Tibial nerve (tissue), 4 donors: Measurements from ENCODE around the gene DCD.

ENCODE experiments used
- CTCF ChIP-seq, 5 experiments: fragments of 200-600 bp in 3 of 5; fragments of 450-650 bp in 2 of 5; sonication (generic) in 3 of 5; IDR thresholded peaks; one replicate each; pipeline ENCODE4 v1.5.1; 2016 to 2019; ENCODE audit warnings: antibody characterized with exemption in 5 of 5, mild to moderate bottlenecking in 3 of 5, moderate library complexity in 2 of 5
- EP300 ChIP-seq, 2 donors: sonication (generic); formaldehyde crosslinking; IDR thresholded peaks; one replicate each; pipeline ENCODE4 v1.6.1; 2017; ENCODE audit warnings: antibody characterized with exemption in 2 of 2, mild to moderate bottlenecking in 1 of 2
- POLR2A ChIP-seq, 2 donors: fragments of 450-650 bp; IDR thresholded peaks; one replicate each; pipeline ENCODE4 v1.6.1; 2017; ENCODE audit warnings: antibody characterized with exemption in 2 of 2, mild to moderate bottlenecking in 2 of 2, moderate library complexity in 2 of 2

GRCh38 chr12:54641089-54641488, 7.1 kb downstream of the DCD start:
- no peak for TF ChIP-seq CTCF (IDR thresholded peaks at IDR 0.05)
- TF ChIP-seq POLR2A (IDR thresholded peaks at IDR 0.05) = no peak
- no peak for TF ChIP-seq EP300 (IDR thresholded peaks at IDR 0.05)
